Upper lobe of left lung (tissue), 4 donors: ENCODE measurements around the gene REX1BD.

Source experiments
- EP300 ChIP-seq, 4 donors: sonication (generic); formaldehyde crosslinking; IDR thresholded peaks; one replicate each; pipeline ENCODE4 v1.5.1; 2017; ENCODE audit warnings: antibody characterized with exemption in 4 of 4, control low read depth in 2 of 4
- POLR2A ChIP-seq, 4 donors: fragments of 450-650 bp; IDR thresholded peaks; one replicate each; pipeline ENCODE4 v1.5.1; 2016 to 2017; ENCODE audit warnings: antibody characterized with exemption in 4 of 4, mild to moderate bottlenecking in 2 of 4
- TF ChIP-seq, protein P1 (sequence below), 6 experiments: fragments of 450-650 bp in 4 of 6; fragments of 200-600 bp in 2 of 6; sonication (generic) in 2 of 6; IDR thresholded peaks; one replicate each; pipeline ENCODE4 v1.5.1; 2016 to 2019; ENCODE audit warnings: antibody characterized with exemption in 6 of 6

DNA sequence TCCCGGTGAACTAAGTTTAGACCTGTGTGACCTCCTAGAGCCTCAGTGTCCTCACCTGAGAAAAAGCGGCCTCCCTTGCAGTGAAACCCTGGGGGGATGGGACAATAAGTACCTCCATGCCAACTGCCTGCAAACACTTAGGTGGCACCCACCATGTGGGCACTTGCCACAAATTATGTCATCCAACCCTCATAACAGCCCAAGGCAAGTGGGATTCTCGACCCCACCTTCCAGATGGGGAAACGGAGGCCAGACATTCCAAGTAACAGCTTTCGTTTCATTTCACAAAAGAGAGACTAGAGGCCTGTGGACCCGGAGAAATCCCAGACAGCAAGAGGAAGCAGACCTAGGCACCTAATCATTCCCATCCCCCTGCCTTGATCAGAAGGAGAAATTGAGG is 6.9 kb downstream of the REX1BD start:
- TF ChIP-seq, protein P1, sequence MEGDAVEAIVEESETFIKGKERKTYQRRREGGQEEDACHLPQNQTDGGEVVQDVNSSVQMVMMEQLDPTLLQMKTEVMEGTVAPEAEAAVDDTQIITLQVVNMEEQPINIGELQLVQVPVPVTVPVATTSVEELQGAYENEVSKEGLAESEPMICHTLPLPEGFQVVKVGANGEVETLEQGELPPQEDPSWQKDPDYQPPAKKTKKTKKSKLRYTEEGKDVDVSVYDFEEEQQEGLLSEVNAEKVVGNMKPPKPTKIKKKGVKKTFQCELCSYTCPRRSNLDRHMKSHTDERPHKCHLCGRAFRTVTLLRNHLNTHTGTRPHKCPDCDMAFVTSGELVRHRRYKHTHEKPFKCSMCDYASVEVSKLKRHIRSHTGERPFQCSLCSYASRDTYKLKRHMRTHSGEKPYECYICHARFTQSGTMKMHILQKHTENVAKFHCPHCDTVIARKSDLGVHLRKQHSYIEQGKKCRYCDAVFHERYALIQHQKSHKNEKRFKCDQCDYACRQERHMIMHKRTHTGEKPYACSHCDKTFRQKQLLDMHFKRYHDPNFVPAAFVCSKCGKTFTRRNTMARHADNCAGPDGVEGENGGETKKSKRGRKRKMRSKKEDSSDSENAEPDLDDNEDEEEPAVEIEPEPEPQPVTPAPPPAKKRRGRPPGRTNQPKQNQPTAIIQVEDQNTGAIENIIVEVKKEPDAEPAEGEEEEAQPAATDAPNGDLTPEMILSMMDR (IDR thresholded peaks at IDR 0.05), result no peak
- TF ChIP-seq POLR2A (IDR thresholded peaks at IDR 0.05), result no peak
- no peak for TF ChIP-seq EP300 (IDR thresholded peaks at IDR 0.05)
